GM18907 (cell line): ENCODE data around the gene ATXN1.
"Not testable (repeated sequence)": the region's sequence is repeated elsewhere in the genome, so short reads cannot be mapped to it uniquely, and the experiment has no call there.

Experiments
- ATAC-seq: cut with Tn5 transposase; IDR thresholded peaks from one replicate; pipeline ENCODE4 v1.9.1; 2021; ENCODE audit warnings: mild to moderate bottlenecking, moderate library complexity; ENCODE audit not compliant: unreplicated experiment

Gene ATXN1

DNA sequence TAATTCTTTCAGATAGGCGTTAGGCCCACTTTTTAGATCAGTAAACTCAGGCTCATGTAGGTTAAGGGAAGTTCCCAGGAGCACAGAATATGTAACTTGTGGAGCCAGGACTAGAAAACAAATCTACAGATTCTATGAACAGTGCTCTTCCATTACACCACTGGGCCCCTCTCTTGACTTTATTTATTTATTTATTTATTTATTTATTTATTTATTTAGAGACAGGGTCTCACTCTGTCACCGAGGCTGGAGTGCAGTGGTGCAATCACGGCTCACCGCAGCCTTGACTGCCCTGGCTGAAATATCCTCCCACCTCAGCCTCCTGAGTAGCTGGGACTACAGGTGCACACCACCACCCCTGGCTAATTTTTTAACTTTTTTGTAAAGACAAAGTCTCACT lies 382.9 kb downstream of the ATXN1 start:
- not testable (repeated sequence) for ATAC-seq

DNA sequence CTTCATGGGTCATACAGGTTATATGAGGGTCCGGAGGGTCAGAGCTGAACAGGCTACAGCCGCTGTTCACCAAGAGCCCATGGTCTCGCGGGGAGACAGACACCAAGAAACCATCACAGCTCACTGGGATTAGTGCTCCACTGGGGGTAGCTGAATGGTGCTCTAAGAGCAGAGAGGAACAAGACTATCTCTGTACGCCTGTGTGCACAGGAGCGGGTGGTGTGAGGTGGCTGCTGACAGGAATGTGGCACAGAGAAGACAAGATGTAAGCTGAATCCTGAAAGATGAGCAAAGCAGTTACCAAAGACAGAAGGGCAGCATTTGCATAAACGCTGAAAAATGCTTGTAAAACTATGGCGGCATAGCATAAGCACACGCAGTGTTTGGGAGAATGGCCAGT lies 383.8 kb downstream of the ATXN1 start:
- no peak for ATAC-seq

DNA sequence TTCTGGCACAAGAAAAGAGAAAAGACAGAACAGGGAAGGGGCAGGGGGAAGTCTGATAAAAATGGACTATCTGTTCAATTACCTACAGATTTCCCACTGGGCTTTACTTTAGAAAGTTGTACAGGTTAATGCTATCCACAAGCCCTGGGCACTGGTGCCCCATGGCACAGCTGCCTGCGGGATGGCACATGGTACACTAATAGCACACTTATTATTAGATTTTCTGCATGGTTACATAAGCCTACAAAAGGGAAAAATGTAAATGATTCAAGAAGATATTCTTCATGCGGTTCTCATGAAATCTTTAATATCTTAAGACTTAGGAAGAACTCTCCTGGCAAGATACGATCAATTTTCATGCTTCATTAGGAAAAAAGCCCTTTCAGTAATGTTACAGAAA lies 385.4 kb downstream of the ATXN1 start:
- no peak for ATAC-seq

DNA sequence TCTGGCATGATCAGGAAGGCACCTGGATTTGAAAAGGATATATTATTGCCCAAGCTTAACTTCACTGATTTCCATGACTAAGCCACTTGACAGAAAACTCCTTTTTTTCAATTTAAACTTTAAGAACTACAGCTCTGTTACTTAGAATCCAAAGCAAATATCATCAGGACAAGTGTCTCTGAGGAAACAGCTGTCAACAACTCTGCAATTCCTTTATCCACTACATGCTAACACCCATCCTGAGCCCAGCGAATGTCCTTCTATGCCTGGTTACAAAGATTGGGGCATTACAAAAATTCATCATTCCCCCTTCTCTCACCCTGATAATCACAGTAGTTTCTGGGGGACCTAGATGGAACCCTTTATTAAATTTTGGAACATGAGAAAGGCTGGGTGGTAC lies 386.1 kb downstream of the ATXN1 start:
- ATAC-seq = no peak

DNA sequence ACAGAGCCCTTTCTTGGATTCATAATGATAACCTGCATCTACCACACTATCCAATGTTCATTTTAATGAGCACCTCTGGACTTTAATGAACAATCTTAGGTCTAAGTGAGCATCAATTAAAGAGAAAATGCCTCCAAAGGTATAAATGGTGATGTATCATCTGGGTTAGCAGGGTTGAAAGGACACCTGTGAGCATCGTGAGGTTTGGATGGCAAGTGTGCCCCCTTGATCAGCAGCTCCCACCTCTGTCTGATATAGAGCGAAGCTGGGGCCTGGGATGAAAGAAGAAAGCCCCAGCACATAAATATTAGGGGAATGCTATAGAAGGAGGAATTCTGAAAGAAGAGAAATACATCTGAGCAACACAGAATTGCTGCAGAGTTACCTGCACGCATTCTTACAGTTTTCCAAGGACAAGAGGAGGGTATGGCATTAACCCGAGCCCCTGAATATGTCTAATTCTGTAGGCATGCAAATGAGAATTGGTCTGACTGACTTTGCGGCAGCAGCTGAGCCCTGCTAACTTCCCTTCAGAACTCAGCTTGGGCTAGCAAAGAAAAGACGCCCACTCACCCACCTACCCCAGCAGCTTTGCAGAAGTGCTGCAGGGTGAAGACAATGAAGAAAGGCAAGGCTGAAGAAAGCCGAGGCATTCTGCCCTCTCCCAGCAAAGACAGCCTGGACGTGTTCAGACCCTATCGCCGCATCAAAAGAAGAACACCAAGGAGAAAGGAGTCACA lies 386.6 kb downstream of the ATXN1 start:
- ATAC-seq = peak; percentile 67

DNA sequence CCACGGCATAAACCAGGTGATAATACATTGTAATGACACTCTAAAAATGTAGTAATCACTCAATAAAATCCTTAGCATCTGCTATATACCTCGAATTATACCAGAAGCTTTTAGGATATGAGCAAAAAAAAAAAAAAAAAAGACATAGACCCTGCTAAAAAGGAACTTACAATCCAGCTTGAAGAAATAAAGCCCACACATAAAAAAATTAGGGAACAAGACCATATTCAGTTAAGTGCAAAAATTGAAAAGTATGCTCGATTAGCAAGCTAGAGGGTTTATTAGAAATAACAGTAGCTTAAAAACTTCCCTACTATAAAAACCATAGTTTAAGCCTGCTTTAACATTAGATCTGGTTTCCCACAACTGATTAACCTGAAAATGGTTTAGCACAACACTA lies 387.2 kb downstream of the ATXN1 start:
- ATAC-seq = no peak

DNA sequence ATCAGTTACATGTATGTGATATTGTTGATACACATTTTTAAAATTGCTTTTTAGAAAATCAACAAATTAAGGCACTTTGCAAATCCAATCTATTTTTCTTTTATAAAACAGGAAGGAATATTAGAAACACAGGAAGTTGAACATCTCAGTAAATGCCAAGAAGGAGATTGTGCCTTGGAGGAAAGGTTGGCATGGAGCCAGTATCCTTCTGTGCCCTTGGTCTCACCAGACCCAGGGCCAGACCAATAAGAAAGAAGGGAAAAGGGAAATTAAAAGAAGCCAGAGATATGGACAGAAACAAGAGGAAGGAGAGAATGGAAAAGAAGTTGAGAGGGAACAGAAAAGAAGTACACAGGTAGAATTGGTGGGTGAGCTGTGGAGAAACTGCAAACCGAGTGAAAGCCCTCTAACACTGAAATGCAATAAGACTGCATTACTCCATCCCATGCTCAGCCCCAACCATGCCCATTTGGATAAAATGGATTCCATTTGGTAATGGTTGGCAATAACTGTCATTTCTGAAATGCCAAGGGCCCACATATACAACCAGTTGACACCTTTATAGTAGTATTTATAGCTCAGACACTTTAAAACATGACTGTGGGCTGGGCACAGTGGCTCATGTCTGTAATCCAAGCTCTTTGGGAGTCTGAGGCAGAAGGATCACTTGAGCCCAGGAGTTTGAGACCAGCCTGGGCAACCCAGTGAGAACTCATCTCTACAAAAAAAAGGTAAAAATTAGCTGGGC lies 389.1 kb downstream of the ATXN1 start:
- no peak for ATAC-seq

DNA sequence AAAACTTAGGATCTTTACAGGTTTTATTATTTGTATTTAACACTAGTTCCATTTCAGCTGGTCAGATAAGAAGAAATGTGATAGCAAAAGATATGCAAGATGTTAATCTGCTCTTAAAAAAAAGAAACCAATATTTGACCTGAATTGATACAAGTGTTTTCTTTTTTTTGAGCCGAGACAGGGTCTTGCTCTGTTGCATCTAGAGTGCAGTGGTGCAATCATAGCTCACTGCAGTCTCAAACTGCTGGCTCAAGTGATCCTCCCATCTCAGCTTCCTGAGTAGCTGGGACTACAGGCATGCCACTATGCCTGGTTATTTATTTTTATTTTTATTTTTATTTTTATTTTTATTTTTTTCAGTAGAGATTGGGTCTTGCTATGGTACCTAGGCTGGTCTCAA lies 389.9 kb downstream of the ATXN1 start:
- ATAC-seq = no peak

DNA sequence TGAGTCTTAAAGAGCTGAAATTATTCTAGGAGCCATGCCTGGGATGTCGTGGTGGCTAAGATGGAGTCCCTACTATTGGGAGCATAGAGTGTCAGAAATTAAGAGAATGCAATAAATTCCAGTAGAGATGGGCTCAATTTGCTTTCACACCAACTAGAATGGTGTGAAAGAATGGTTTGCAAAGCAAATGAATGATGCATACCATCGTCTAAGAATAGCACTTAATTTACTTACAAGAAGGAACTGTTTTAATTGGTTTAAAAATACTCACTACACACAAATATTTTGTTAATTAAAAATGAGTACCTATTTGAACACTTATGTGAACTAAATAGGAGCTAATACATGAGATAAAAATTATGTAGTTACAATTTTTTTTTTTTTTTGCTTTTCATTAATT lies 390.3 kb downstream of the ATXN1 start:
- ATAC-seq = no peak

DNA sequence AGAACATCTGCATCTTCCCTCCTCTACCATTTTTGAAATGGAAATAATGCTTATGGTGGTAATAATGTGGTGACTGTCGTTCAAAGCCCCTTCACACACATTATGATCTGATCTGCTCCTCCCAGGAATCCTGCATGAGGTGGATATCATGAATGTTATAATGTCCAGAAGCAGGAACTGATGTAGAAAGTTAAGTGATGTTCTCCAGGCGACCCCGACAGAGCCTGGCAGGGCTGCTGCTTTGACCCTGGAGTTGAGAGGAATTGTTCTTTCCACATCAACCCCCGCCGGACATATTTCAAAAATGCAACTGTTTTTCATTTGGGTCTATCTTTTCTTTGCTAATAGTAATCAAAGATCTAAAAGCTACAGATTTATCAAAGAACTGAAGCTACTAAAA lies 391.3 kb downstream of the ATXN1 start:
- no peak for ATAC-seq

DNA sequence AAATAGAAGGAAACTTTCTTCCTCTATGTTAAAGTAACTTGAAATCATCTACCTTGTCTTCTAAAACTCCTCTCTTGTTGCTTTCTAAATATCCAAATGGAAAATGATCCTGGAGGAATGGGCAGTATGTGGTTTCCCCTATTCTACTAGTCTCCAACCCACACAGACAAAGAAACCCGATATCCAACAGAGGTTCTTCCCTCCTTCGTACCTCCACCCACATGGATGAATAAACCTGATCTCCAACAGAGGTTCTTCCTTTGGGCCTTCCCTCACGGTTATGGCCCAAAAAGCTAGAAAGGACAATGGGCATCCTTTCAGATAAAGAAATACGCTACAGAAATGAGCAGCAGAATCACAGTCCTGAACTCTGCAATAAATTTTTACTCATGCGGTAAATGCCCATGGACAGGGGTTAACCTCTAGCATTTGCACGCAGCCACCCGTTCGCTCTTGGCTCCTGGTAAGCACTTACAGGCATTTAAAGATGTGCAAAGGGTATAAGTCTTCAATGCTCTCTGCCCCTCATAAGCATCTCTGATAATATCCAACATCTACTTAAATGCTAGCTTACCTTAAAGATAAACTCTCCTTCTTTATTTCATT lies 392.0 kb downstream of the ATXN1 start:
- no peak for ATAC-seq

DNA sequence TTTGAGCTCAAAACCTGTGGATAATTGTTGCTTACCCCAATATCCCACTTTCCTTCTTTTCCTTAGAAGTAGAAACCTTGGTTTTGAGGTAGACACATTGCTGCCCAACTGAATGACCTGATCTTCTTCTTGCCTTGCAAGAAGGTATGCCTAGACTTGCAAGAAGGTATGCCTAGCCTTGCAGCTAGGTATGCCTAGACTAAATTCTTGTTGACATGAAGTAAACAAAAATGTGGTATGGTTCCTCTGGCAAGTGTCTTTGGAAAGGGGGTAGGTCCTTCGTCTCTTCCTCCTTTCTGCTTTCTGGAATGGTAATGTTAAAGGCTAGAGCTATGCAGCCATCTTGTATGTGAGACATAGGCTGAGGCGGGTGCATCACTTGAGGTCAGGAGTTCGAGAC lies 393.7 kb downstream of the ATXN1 start:
- ATAC-seq = no peak

DNA sequence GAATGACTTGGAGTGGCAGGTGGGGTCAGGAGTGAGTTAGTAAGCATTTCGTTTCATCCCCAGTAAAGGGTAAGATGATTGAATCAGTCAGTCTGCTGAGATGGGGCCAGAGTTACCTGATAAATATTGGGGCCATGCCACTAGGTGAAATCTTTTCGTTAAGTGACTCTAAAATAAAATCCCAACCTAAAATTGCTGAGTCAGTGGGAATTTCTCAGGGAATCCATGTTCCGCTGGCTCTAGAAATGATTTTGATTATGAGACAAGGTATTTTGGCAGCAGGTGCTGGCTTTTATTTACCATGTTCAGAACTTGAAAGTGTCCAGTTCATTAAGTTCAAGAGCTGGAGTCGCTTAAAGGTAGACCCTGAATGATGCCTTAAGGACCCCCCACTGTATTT lies 397.5 kb downstream of the ATXN1 start:
- no peak for ATAC-seq

DNA sequence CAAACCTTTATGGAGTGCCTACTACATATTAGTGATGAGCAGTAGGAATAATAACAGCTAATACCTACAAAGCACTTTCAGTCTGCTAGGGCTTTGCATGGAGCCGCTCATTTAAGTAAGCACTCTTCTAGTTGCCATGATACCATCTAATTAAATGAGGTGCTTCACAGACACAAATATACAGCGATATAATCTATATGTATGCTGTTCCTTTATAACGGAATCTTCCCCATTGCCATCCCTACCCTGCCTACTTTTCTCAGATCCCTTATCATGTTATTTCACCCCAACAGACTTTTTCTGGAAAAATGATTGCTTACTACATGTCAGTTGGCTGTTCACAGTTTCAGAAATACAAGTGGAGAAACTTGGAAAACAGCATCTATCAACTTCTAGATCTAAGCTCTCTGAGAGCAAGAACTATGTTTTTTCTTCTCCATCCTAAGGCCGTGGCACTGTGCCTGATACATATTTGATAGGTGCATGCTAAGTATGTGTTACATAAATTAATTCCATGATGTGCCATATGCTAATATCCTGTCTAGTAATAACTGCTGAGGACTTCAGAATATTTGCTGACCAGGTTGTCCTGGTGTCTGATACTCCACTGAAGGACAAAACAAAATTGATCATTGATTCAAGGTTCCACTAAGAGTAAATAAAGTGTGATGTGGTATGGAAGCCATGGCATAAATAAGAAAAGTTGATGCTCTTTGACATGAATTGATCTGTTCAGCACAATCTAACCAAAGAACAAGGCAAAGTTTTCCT lies 398.3 kb downstream of the ATXN1 start:
- ATAC-seq = no peak

DNA sequence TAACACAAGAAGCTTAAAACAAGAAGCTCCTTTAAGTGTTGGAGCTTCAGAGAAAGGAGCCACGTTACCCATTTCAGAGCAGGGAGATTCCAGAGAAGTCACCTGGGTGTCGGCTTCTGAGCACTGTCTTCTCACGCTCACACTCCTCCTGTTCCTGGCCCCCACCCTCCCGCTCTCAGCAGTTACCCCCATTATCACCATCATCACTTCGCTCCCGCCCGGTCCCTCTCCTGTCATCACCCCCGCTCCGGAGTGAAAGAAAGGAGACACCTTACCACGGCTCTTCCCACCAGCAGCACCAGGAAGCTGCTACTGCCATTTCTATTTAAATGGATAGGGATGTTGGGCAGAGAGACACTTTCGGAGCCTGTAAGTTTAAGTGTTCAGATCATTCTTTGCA lies 399.0 kb downstream of the ATXN1 start:
- no peak for ATAC-seq

DNA sequence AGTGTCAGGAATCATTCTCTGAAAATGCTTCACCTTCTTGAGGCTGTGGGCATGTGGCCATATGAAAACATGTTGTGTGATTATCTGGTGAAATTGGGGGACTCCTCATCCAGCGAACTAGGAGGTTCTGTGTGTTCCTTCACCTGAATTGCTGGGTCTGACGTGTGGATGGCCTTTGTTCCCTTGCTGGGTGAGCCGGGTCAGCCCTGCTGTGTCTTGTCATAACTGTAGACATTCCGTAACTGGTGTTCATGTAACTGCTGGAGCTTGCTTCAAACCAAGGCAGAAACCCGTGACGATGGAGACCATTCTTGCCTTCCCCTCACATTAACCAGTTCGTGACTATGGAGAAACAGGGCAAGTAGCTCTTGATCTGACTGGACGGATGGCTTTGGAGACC lies 399.4 kb downstream of the ATXN1 start:
- no peak for ATAC-seq

DNA sequence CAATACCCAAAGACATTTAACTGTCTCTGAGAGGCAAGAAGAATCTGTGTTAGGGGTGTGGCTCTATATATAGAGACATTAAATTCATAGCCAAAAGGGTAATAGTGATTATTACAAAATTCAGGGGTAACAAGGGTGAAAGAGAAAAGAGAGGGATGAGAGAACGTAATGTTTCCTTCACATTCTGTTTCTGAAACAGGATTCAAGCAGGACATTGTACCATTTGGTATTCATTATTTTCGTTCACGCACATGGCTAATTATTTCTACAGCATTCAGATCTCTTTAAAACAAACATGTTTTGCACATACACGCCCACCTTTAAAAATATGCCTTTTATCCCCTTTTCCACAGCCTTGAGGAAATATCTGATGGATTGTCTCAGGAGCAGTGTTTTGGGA lies 400.1 kb downstream of the ATXN1 start:
- ATAC-seq = no peak

DNA sequence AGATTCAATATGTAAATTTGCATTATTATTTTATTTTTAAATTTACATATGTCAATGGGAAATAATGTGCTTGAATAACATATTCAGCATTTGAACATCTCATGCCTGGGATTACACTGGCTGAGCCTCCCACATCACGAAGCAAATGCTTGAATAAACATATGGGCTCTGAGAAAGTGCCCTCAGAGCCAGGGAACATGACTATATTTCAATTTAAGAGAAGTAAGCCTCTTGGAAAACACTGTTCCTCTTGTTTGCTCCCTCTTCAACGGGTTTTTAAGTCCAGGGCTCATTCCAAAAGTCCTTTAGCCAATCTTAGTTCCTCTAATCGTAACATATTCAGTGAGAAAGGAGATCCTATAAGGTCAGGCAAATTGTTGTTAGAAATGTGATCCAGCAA lies 400.9 kb downstream of the ATXN1 start:
- no peak for ATAC-seq

DNA sequence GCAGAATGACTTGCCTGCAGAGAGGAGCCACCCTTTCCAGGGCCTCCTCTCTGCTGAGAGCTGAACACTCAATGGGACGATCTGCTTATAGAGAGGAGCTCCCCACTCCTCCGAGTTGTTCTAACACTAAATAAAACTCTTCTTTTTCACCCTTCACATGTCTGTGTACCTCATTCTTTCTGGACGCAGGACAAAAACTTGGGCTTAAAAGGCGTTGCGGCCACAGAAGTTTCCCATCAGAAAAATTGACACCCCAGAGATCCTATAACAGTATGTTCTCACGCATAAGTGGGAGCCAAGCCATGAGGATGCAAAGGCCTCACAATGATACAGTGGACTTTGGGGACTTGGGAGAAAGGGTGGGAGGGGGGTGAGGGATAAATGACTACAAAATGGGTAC lies 401.7 kb downstream of the ATXN1 start:
- no peak for ATAC-seq

DNA sequence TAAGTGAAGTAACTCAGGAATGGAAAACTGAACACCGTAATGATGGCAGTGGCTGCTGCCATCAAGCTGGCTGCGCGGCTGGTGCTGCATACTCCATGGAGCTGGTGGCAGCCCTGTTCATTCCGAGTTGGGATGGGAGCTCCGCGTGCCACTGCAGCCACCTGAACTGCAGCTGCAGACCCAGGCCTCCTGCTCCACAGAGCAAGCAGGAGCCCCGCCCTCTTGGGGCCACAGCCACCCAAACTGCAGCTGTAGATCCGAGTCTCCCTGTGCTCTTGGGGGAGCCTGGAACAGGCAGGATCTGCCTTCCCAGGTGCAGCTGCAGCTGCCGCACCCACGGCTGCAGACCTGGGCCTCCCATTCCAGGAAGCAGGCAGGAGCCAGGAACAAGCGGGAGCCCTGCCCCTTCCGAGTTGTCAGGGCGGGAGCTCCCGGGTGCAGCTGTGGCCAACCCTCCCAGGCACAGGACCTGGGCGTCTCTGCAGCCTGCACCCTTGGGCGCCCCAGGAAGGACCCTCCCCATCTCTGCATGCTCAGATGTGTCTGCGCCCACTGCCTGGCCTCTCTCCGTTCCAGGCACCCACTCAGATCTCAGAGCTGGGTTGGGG lies 402.6 kb downstream of the ATXN1 start:
- ATAC-seq = no peak
